ENCODE data around the gene DEGS2. TPM values are rescaled to one million over a fixed set of nuclear protein-coding genes. Genes with fewer than 3 reads are reported as not detected.
"Not testable (repeated sequence)": the region's sequence is repeated elsewhere in the genome, so short reads cannot be mapped to it uniquely, and the experiment has no call there.

DEGS2 gene
- total RNA-seq: under 1 TPM in 1 of 2 donors, not detected in 1; 0.18 TPM
- long read RNA-seq: 0 reads

DNA sequence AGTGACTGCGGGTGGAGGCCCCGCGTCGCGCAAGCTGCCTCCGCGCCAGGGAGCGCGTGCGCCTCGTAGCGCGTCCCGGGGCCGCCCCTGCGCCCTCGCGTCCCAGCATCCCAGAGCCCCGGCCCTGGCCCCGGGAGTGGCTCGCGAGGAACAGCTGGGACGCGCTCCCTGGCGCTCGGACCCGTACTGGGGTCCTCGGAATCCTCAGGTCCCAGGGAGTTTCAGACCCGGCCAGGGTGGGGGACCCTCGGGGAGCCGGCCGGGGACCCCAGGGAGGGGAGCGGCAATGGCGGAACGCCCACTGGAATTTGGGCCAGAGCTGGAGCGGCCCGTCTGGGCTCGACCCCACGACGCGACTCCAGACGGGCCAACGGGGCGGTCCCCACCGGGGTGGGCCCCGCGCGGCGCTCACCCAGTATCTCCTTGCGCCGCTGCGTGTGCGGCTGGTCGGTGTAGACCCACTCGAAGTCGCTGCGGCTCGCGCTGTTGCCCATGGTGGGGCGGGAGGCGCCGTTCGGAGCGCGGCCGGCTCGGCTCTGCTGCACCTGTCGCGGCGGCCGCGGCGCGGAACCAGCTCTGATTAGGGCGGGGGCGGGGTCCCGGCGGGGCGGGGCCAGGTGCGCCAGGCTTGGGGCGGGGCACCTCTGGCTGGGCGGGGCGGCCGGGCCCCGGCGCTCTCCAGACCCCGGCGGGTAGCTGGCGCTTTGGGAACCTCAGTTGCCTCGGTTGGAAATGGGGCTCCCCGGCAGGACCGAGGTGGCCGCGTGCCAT, at the start of gene DEGS2:
Gene DEGS2, minus strand, starts transcription at position 552 of the 771 bp plus-strand sequence. Its CDS starts 58 bp downstream, at position 494.
- DNase-seq: peak; percentile 28
- intact Hi-C loops (cut with DNase I): no loop called here
- peak; percentile 47 to 57 for ATAC-seq

DNA sequence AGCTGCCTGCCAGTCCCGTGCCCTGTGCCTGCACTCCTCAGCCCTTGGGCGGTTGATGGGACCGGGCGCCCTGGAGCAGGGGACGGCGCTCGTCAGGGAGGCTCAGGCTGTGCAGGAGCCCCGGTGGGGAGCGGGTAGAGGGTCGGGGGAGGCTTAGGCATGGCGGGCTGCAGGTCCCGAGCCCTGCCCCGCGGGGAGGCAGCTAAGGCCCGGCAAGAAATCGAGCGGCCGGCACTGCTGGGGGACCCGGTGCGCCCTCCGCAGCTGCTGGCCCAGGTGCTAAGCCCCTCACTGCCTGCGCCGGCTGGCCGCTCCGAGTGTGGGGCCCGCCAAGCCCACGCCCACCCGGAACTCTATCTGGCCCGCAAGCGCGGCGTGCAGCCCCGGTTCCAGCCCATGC, 48.7 kb upstream of the DEGS2 start:
- intact Hi-C loops (cut with DNase I); ATAC-seq; DNase-seq: not testable (repeated sequence)

GRCh38 chr14:100207588-100207987, 48.1 kb upstream of the DEGS2 start:
- DNase-seq; intact Hi-C loops (cut with DNase I); ATAC-seq: not testable (repeated sequence)

DNA sequence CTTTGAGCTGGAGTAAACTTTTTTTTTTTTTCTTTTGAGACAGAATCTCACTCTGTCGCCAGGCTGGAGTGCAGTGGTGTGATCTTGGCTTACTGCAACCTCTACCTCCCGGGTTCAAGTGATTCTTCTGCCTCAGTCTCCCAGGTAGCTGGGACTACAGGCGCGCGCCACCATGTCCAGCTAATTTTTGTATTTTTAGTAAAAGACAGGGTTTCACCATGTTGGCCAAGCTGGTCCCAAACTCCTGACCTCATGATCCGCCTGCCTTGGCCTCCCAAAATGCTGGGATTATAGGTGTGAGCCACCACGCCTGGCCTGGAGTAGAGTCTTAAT, 45.4 kb upstream of the DEGS2 start:
- intact Hi-C loops (cut with DNase I); ATAC-seq; DNase-seq: not testable (repeated sequence)

- ATAC-seq (peak in 1 of 2 donors; percentile 15), DNase-seq (no peak)
- intact Hi-C loops (cut with DNase I): no loop called here
These were observed 44.8 kb upstream of the DEGS2 start for GRCh38 chr14:100203962-100204834.

DNA sequence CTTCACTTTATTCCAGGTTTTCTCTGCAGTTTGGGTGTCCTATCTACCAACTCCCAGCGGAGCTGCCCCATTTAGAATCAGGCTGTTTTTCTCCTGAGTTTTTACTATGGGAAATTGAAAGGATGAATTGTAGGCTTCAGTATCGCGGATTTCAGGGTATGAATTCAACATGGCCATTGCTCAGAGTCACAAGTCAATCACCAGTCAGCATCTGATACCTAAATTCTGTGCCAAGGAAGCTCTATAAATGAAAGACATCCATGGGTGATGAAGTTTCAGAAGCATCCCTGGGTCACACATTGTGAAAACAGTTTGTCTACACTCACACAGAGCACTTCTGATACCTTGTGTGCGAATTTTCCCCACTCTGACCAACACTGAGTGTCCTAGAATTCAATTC, 43.7 kb upstream of the DEGS2 start:
- DNase-seq (no peak), ATAC-seq (no peak)
- intact Hi-C loops (cut with DNase I): no loop called here

- DNase-seq: no peak
- ATAC-seq: no peak
- intact Hi-C loops (cut with DNase I): no loop called here
These were observed 43.3 kb upstream of the DEGS2 start for GRCh38 chr14:100202712-100203111.

DNA sequence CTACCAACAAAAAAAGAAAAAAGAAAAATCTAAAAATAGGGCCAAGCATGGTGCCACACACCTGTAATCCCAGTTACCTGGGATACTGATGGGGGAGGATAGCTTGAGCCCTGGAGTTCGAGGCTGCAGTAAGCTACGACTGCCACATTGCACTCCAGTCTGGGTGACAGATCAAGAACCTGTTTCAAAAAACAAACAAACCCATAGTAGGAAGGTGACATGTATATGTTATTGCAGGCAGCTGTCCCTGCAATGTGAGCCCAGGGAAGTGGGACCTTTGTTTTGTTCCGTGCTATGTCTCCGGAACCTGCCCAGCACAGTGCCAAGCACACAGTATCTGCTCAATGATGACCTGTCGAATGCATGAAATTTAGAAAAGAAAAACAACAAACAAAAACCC, 42.3 kb upstream of the DEGS2 start:
- intact Hi-C loops (cut with DNase I): no loop called here
- no peak for DNase-seq
- ATAC-seq: no peak

- intact Hi-C loops (cut with DNase I): no loop called here
- no peak for ATAC-seq
- DNase-seq: no peak
These were observed 40.9 kb upstream of the DEGS2 start for GRCh38 chr14:100200311-100200710.

GRCh38 chr14:100199240-100199860, 39.9 kb upstream of the DEGS2 start:
- DNase-seq: no peak
- ATAC-seq: no peak
- intact Hi-C loops (cut with DNase I): no loop called here

DNA sequence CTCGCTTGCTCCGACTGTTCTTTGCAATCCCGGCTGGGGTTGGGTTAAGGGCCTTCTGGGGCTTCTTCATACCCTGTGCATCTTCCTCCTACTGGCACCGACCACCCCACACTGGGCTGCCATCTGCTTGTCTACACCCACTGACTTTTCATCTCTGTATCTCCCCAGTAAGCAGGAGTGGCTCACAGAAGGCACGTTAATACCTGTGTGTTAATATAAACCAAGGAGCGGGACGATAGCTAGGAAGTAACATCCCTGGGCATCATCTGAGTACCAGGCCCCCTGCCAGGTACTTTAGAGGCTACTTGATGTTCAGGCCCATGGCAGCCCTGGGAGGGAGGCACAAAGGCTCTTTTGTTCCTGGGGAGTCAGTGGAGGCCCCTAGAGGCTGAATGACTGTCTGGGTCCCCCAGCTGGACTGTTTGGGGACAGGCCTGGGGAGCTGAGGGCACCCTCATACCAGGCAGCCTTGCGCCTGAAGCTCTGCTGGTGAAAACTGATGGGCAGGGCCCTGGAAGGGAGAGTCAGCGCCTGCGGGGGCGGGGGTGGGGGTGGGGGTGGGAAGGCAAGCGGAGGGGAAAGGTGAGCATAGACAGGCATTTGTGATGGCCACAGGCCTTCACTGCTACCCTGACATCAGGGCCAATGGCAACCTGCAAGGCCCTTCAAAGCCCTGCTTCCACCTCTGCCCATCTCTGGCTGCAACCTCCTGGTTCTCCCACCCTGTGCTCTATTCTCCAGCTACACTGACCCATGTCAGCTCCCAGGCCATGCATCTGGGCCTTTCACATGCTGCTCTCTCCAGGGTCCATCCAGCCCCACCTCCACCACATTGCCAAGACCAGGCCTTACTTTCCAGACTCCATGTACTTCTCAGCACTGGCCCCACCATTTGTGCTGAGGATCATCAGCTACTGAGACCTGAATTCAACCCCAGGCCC, 34.2 kb upstream of the DEGS2 start:
- ATAC-seq (no peak), DNase-seq (no peak)
- intact Hi-C loops (cut with DNase I): loop anchor here (2.0 to 5.0 kb wide), 3 partner anchors 86 to 211 kb away; no protein-coding TSS in a partner anchor

GRCh38 chr14:100192672-100193416, 33.4 kb upstream of the DEGS2 start:
- DNase-seq (peak; percentile 100), ATAC-seq (peak; percentile 99)
- intact Hi-C loops (cut with DNase I): loop anchor here (2.0 to 5.0 kb wide), 3 partner anchors 86 to 211 kb away; no protein-coding TSS in a partner anchor

- intact Hi-C loops (cut with DNase I): loop anchor here (2.0 to 5.0 kb wide), 3 partner anchors 85 to 210 kb away; no protein-coding TSS in a partner anchor
- ATAC-seq: peak in 1 of 2 donors; percentile 8
These were observed 32.8 kb upstream of the DEGS2 start for GRCh38 chr14:100192250-100192671.

GRCh38 chr14:100191584-100192249, 32.3 kb upstream of the DEGS2 start:
- peak in 1 of 2 donors; percentile 3 for ATAC-seq
- intact Hi-C loops (cut with DNase I): loop anchor here (2.0 to 5.0 kb wide), 3 partner anchors 84 to 209 kb away; no protein-coding TSS in a partner anchor
- DNase-seq: no peak

More at GRCh38 chr14:100192250-100192671, 32.8 kb upstream of the DEGS2 start:
- DNase-seq: peak; percentile 58

DNA sequence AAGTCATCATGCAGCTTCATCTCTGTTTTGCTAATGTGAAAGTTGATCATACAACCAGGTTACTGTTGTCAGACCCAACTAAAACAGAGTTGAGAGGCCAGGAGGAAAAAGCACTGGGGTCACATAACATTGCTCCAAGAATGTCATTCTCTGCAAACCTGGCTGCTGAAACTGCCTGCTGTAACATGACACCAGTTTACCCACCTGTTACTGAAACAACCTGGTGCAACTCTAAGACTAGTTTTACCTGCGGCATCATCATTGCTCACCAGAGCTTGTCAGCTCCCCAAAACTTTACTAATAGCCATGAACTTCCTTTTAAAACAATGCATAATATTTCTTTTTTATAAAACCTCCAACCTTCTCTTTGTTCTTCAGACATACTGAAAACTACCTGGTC, 30.7 kb upstream of the DEGS2 start:
- intact Hi-C loops (cut with DNase I): loop anchor here (5.0 kb wide), 2 partner anchors 83 to 208 kb away; no protein-coding TSS in a partner anchor
- DNase-seq (no peak), ATAC-seq (no peak)

GRCh38 chr14:100188392-100189030, 29.1 kb upstream of the DEGS2 start:
- no peak for ATAC-seq
- DNase-seq: no peak
- intact Hi-C loops (cut with DNase I): no loop called here
